Endothelial cell of umbilical vein (primary cell): ENCODE data around the gene ZFX. TPM values are rescaled to one million over a fixed set of nuclear protein-coding genes. Genes with fewer than 3 reads are reported as not detected.

Experiments used
- BruUV-seq: library from RNA; stranded (reverse); fragments of 400-500 nt; replicated peaks from 2 replicates; lab custom pipeline; 2021; lab: Mats Ljungman, UMichigan
- CTCF ChIA-PET: fragments of 300-600, 350-600 bp; sonication (Branson Sonifier 250); formaldehyde crosslinking; loops from one replicate; lab custom pipeline; 2021; ENCODE audit warnings: antibody characterized with exemption, inconsistent platforms; lab: Charles Lee
- POLR2A ChIA-PET: fragments of 300-600, 350-600 bp; sonication (Branson Sonifier 250); formaldehyde crosslinking; loops from one replicate; lab custom pipeline; 2021; ENCODE audit warnings: antibody characterized with exemption, inconsistent platforms; lab: Charles Lee
- DNase-seq: peaks from one replicate; pipeline ENCODE4 v3.0.0-alpha.2; 2011; ENCODE audit warnings: low read depth, low spot score
- FAIRE-seq: peaks from 2 replicates; lab custom pipeline; 2011; peaks lifted over from hg19 to GRCh38; lab: Jason Lieb, UNC
- H2AFZ ChIP-seq: 2 replicates; pipeline ENCODE4 v1.6.0; 2012; ENCODE audit warnings: low read depth, low read length, control low read depth, inconsistent platforms
- H3K27ac ChIP-seq: 2 replicates; pipeline ENCODE4 v1.5.1; 2011; ENCODE audit warnings: low read depth, mild to moderate bottlenecking, control low read depth, low read length, moderate library complexity; ENCODE audit not compliant: insufficient read depth
- H3K27me3 ChIP-seq, 2 experiments: 2 replicates each; pipeline versions ENCODE4 v1.6.0 to v1.6.1; 2011; ENCODE audit warnings: low read length in 2 of 2, mixed read lengths in 1 of 2; ENCODE audit not compliant: control insufficient read depth in 2 of 2, insufficient read depth in 2 of 2
- H3K36me3 ChIP-seq, 2 experiments: 2 replicates in 1 of 2; 3 replicates in 1 of 2; pipeline ENCODE4 v1.5.1; 2011; ENCODE audit warnings: low read length in 2 of 2, mild to moderate bottlenecking in 1 of 2, moderate library complexity in 1 of 2; ENCODE audit not compliant: control insufficient read depth in 2 of 2, insufficient read depth in 2 of 2; ENCODE audit errors: extremely low read depth in 1 of 2
- H3K4me1 ChIP-seq: 3 replicates; pipeline ENCODE4 v1.5.1; 2011; ENCODE audit warnings: mild to moderate bottlenecking, low read length; ENCODE audit not compliant: control insufficient read depth, insufficient read depth; ENCODE audit errors: extremely low read depth
- H3K4me2 ChIP-seq: 2 replicates; pipeline ENCODE4 v1.6.1; 2011; ENCODE audit warnings: low read length, control low read depth, mixed read lengths; ENCODE audit not compliant: insufficient read depth
- H3K4me3 ChIP-seq, 3 experiments: fragments of 200-600 bp in 1 of 3; sonication (generic), shearing (Covaris generic) in 1 of 3; replicated peaks in 1 of 3; 2 replicates each; pipeline ENCODE4 v1.5.1; 2011 to 2016; ENCODE audit warnings: control low read depth in 3 of 3, low read length in 3 of 3, mild to moderate bottlenecking in 2 of 3, inconsistent platforms in 1 of 3, low read depth in 1 of 3, moderate library complexity in 1 of 3; ENCODE audit not compliant: insufficient read depth in 1 of 3
- H3K79me2 ChIP-seq: 2 replicates; pipeline ENCODE4 v1.6.0; 2012; ENCODE audit warnings: low read length, inconsistent platforms; ENCODE audit not compliant: control insufficient read depth, insufficient read depth
- H3K9ac ChIP-seq: replicated peaks from 2 replicates; pipeline ENCODE3; 2011; ENCODE audit warnings: low read length, control low read depth; ENCODE audit not compliant: insufficient read depth; ENCODE audit errors: extremely low read depth
- H3K9me1 ChIP-seq: replicated peaks from 3 replicates; pipeline ENCODE4 v1.6.0; 2011; ENCODE audit warnings: mild to moderate bottlenecking, low read length; ENCODE audit not compliant: control insufficient read depth, insufficient read depth; ENCODE audit errors: extremely low read depth
- H3K9me3 ChIP-seq: replicated peaks from 2 replicates; pipeline ENCODE4 v1.5.1; 2012; ENCODE audit warnings: low read length, inconsistent platforms; ENCODE audit not compliant: control insufficient read depth, insufficient read depth
- H4K20me1 ChIP-seq: replicated peaks from 2 replicates; pipeline ENCODE3; 2011; ENCODE audit warnings: mild to moderate bottlenecking, low read length; ENCODE audit not compliant: control insufficient read depth, insufficient read depth; ENCODE audit errors: extremely low read depth
- EZH2 ChIP-seq: IDR thresholded peaks from 2 replicates; pipeline ENCODE4 v1.6.1; 2012; ENCODE audit warnings: borderline replicate concordance, low read depth, mild to moderate bottlenecking, moderate library complexity, low read length, inconsistent platforms; ENCODE audit not compliant: severe bottlenecking
- FOS ChIP-seq: IDR thresholded peaks from 2 replicates; pipeline ENCODE4 v1.6.1; 2011; ENCODE audit warnings: mild to moderate bottlenecking, low read length, moderate library complexity, borderline replicate concordance; ENCODE audit not compliant: insufficient read depth
- GATA2 ChIP-seq: IDR thresholded peaks from 2 replicates; pipeline ENCODE4 v1.7.0; 2011; ENCODE audit warnings: low read depth, mild to moderate bottlenecking, moderate library complexity, mixed read lengths, low read length; ENCODE audit not compliant: insufficient read length, insufficient read depth
- JUN ChIP-seq: IDR thresholded peaks from 2 replicates; pipeline ENCODE4 v1.6.1; 2011; ENCODE audit warnings: borderline replicate concordance, low read depth; ENCODE audit not compliant: insufficient read length, insufficient read depth
- MYC ChIP-seq: IDR thresholded peaks from one replicate; pipeline ENCODE4 v1.6.1; 2011; ENCODE audit warnings: mild to moderate bottlenecking, low read depth, low read length
- POLR2A ChIP-seq: IDR thresholded peaks from 2 replicates; pipeline ENCODE4 v1.6.1; 2012; ENCODE audit warnings: low read depth, mild to moderate bottlenecking, control low read depth, low read length
- POLR2AphosphoS5 ChIP-seq: IDR thresholded peaks from 2 replicates; pipeline ENCODE4 v1.6.1; 2012; ENCODE audit warnings: low read depth, mild to moderate bottlenecking, control low read depth, low read length, moderate library complexity; ENCODE audit not compliant: insufficient read depth
- dilution Hi-C: fragments of 300-500 bp; cut with MboI; formaldehyde crosslinking; loops from one replicate; pipeline ENCODE4 v1.15.0; 2019; ENCODE audit warnings: low sequenced_read_pairs; ENCODE audit not compliant: extremely low pct_ligation_motif_present
- intact Hi-C: fragments of 100-400 bp; cut with micrococcal nuclease; formaldehyde crosslinking; loops from one replicate; pipeline ENCODE4 v1.10.0; 2022
- polyA plus RNA-seq, 4 experiments: library from polyadenylated mRNA; depleted of rRNA in 3 of 4; stranded (reverse) in 3 of 4; unstranded in 1 of 4; fragments of >200 nt; gene quantifications; 2 replicates each; pipeline versions ENCODE4 v1.2.1 to v1.2.3, GENCODE V29; 2011 to 2012; ENCODE audit warnings: missing spikeins in 1 of 4
- total RNA-seq: library from RNA; stranded (reverse); gene quantifications from 2 replicates; pipeline ENCODE4 v1.2.3, GENCODE V29; 2021
- TF ChIP-seq, protein P1 (sequence below): IDR thresholded peaks from 2 replicates; pipeline ENCODE4 v1.6.1; 2011; ENCODE audit not compliant: insufficient read depth, insufficient read length
- TF ChIP-seq, protein P2 (sequence below), 2 donors: IDR thresholded peaks; 1 replicate in 1 of 2; 2 replicates in 1 of 2; pipeline ENCODE4 v1.5.1; 2011; ENCODE audit warnings: low read length in 2 of 2, mild to moderate bottlenecking in 2 of 2, moderate library complexity in 2 of 2, control low read depth in 1 of 2, inconsistent platforms in 1 of 2, low read depth in 1 of 2; ENCODE audit not compliant: insufficient read depth in 1 of 2; ENCODE audit errors: extremely low read depth in 1 of 2

ZFX gene
- total and polyA plus RNA-seq, 2 donors (not counting 3 experiments of a cell fraction or from before 2014, with no cell fraction given): 11.4 to 34.1 TPM

- Histone ChIP-seq H2AFZ (no peak overlapping the region), H3K9ac (no peak overlapping the region), H3K4me3 (no peak overlapping the region), H3K36me3 (no peaks in the 10 kb centered on the region), H3K27ac (no peak overlapping the region), H3K9me1 (no peaks in the 10 kb centered on the region), H3K4me2 (no peak overlapping the region), H3K4me1 (peaks cover 28% of the 10 kb centered on the region), H3K27me3 (no peaks in the 10 kb centered on the region), H3K9me3 (no peaks in the 10 kb centered on the region), H3K79me2 (no peaks in the 10 kb centered on the region), H4K20me1 (no peaks in the 10 kb centered on the region)
- intact Hi-C loops (no loop called here), dilution Hi-C loops (no loop called here)
- CTCF ChIA-PET: no interaction called here
- FAIRE-seq: no peak
- DNase-seq: no peak
- BruUV-seq: no TSS peak
- POLR2A ChIA-PET: no interaction called here
- TF ChIP-seq, protein P1, sequence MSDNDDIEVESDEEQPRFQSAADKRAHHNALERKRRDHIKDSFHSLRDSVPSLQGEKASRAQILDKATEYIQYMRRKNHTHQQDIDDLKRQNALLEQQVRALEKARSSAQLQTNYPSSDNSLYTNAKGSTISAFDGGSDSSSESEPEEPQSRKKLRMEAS: no peak
- TF ChIP-seq EZH2 (no peak), POLR2AphosphoS5 (no peak), POLR2A (no peak), FOS (no peak), MYC (no peak), GATA2 (no peak), JUN (no peak)
- TF ChIP-seq, protein P2, sequence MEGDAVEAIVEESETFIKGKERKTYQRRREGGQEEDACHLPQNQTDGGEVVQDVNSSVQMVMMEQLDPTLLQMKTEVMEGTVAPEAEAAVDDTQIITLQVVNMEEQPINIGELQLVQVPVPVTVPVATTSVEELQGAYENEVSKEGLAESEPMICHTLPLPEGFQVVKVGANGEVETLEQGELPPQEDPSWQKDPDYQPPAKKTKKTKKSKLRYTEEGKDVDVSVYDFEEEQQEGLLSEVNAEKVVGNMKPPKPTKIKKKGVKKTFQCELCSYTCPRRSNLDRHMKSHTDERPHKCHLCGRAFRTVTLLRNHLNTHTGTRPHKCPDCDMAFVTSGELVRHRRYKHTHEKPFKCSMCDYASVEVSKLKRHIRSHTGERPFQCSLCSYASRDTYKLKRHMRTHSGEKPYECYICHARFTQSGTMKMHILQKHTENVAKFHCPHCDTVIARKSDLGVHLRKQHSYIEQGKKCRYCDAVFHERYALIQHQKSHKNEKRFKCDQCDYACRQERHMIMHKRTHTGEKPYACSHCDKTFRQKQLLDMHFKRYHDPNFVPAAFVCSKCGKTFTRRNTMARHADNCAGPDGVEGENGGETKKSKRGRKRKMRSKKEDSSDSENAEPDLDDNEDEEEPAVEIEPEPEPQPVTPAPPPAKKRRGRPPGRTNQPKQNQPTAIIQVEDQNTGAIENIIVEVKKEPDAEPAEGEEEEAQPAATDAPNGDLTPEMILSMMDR (IDR thresholded peaks at IDR 0.05; ENCODE audit: extremely low read depth in 1 of 2, insufficient read depth in 1 of 2, low read depth in 1 of 2, low read length in 2 of 2): no peak
Measured at GRCh38 chrX:24144528-24144927, 5.0 kb upstream of the ZFX start.
